GM23338 (cell line): ENCODE results near the gene LHX3. TPM values are rescaled to one million over a fixed set of nuclear protein-coding genes. Genes with fewer than 3 reads are reported as not detected.

Source experiments
- ATAC-seq: fragments of 200-7000 bp; cut with Tn5 transposase; 3 replicates; pipeline ENCODE4 v1.9.1; 2020
- DNase-seq: peaks from one replicate; pipeline ENCODE4 v3.0.0-alpha.2; 2015; ENCODE audit warnings: low spot score
- H2AFZ ChIP-seq: fragments of 200-600 bp; sonication (generic); 2 replicates; pipeline ENCODE4 v1.8.0; 2016; ENCODE audit warnings: antibody characterized with exemption, mild to moderate bottlenecking, moderate library complexity
- H3F3A ChIP-seq: fragments of 200-600 bp; sonication (generic); replicated peaks from 2 replicates; pipeline ENCODE4 v1.8.0; 2017; ENCODE audit warnings: antibody characterized with exemption, mixed run types, low read depth
- H3K27ac ChIP-seq: fragments of 200-600 bp; sonication (generic); 2 replicates; pipeline ENCODE4 v1.6.1; 2016; ENCODE audit warnings: low read depth
- H3K27me3 ChIP-seq: fragments of 200-600 bp; sonication (generic); 2 replicates; pipeline ENCODE4 v1.8.0; 2016; ENCODE audit warnings: mild to moderate bottlenecking, mixed run types, moderate library complexity; ENCODE audit not compliant: insufficient read depth
- H3K36me3 ChIP-seq: fragments of 200-600 bp; sonication (generic); 2 replicates; pipeline ENCODE4 v1.8.0; 2016; ENCODE audit warnings: mild to moderate bottlenecking; ENCODE audit not compliant: insufficient read depth
- H3K4me1 ChIP-seq: fragments of 200-600 bp; sonication (generic); 2 replicates; pipeline ENCODE4 v1.8.0; 2016; ENCODE audit warnings: mild to moderate bottlenecking, moderate library complexity; ENCODE audit not compliant: insufficient read depth
- H3K4me2 ChIP-seq: fragments of 200-600 bp; sonication (generic); 2 replicates; pipeline ENCODE4 v1.7.1; 2017; ENCODE audit warnings: mixed run types
- H3K4me3 ChIP-seq: fragments of 200-600 bp; sonication (generic); 2 replicates; pipeline ENCODE4 v1.6.1; 2016; ENCODE audit warnings: mixed run types
- H3K79me2 ChIP-seq: fragments of 200-600 bp; sonication (generic); replicated peaks from 2 replicates; pipeline ENCODE4 v1.8.0; 2017; ENCODE audit warnings: mild to moderate bottlenecking; ENCODE audit not compliant: insufficient read depth
- H3K9me2 ChIP-seq: fragments of 200-600 bp; sonication (generic); 2 replicates; pipeline ENCODE4 v1.8.0; 2017; ENCODE audit not compliant: insufficient read depth
- H4K20me1 ChIP-seq: fragments of 200-600 bp; sonication (generic); replicated peaks from 2 replicates; pipeline ENCODE4 v1.8.0; 2017; ENCODE audit warnings: mild to moderate bottlenecking; ENCODE audit not compliant: insufficient read depth
- H3K27ac Mint-ChIP-seq: 2 replicates; pipeline ENCODE4 v1.8.0; 2020; ENCODE audit warnings: inconsistent platforms, mild to moderate bottlenecking, moderate library complexity, mixed read lengths
- H3K27me3 Mint-ChIP-seq: 3 replicates; pipeline ENCODE4 v1.8.0; 2022; ENCODE audit warnings: low read depth, mild to moderate bottlenecking, moderate library complexity, mixed read lengths, inconsistent platforms; ENCODE audit not compliant: insufficient read depth, poor library complexity
- H3K36me3 Mint-ChIP-seq: 3 replicates; pipeline ENCODE4 v1.8.0; 2021; ENCODE audit warnings: low read depth, mild to moderate bottlenecking, inconsistent platforms, moderate library complexity, mixed read lengths
- H3K4me1 Mint-ChIP-seq: 3 replicates; pipeline ENCODE4 v1.8.0; 2020; ENCODE audit warnings: mild to moderate bottlenecking, inconsistent platforms, mixed read lengths
- H3K4me3 Mint-ChIP-seq: 3 replicates; pipeline ENCODE4 v1.8.0; 2021; ENCODE audit warnings: moderate library complexity, mild to moderate bottlenecking, inconsistent platforms, mixed read lengths
- H3K9me3 Mint-ChIP-seq: 3 replicates; pipeline ENCODE4 v1.8.0; 2020; ENCODE audit warnings: moderate library complexity, mild to moderate bottlenecking, inconsistent platforms, mixed read lengths
- CREB1 ChIP-seq: fragments of 250-450 bp; sonication (Bioruptor Pico); IDR thresholded peaks from 2 replicates; pipeline ENCODE4 v1.5.0; 2020; ENCODE audit warnings: low read depth, mild to moderate bottlenecking, moderate library complexity
- CTCF ChIP-seq, 2 experiments: fragments of 200-600 bp in 1 of 2; sonication (generic) in 1 of 2; conservative IDR thresholded peaks; 2 replicates each; pipeline versions ENCODE4 v1.5.1 to v1.6.1; 2016 to 2017; ENCODE audit warnings: antibody characterized with exemption in 2 of 2, low read depth in 2 of 2, mild to moderate bottlenecking in 2 of 2, moderate library complexity in 1 of 2
- ETS1 ChIP-seq: IDR thresholded peaks from 2 replicates; pipeline ENCODE4 v1.6.1; 2016; ENCODE audit warnings: antibody characterized with exemption
- EZH2 ChIP-seq: fragments of 200-600 bp; sonication (generic); IDR thresholded peaks from one replicate; pipeline ENCODE4 v1.8.0; 2017; ENCODE audit warnings: antibody characterized with exemption, mild to moderate bottlenecking, low read depth; ENCODE audit not compliant: unreplicated experiment
- JUNB ChIP-seq: IDR thresholded peaks from one replicate; pipeline ENCODE4 v1.6.1; 2016; ENCODE audit warnings: antibody characterized with exemption; ENCODE audit not compliant: unreplicated experiment
- NANOG ChIP-seq: IDR thresholded peaks from 2 replicates; pipeline ENCODE4 v1.6.1; 2016; ENCODE audit warnings: antibody characterized with exemption, borderline replicate concordance
- POLR2AphosphoS5 ChIP-seq: IDR thresholded peaks from 2 replicates; pipeline ENCODE4 v1.6.1; 2016; ENCODE audit warnings: antibody characterized with exemption, low read depth
- REST ChIP-seq: IDR thresholded peaks from one replicate; pipeline ENCODE4 v1.6.1; 2018; ENCODE audit warnings: antibody characterized with exemption; ENCODE audit not compliant: unreplicated experiment
- STAT1 ChIP-seq: IDR thresholded peaks from one replicate; pipeline ENCODE4 v1.6.1; 2016; ENCODE audit warnings: antibody characterized with exemption; ENCODE audit not compliant: unreplicated experiment
- ZNF114 ChIP-seq: fragments of 250-450 bp; sonication (Bioruptor Pico); IDR thresholded peaks from 2 replicates; pipeline ENCODE4 v1.5.0; 2020; ENCODE audit warnings: mild to moderate bottlenecking, moderate library complexity
- ZNF331 ChIP-seq: fragments of 250-450 bp; sonication (Bioruptor Pico); IDR thresholded peaks from 2 replicates; pipeline ENCODE4 v1.5.0; 2020; ENCODE audit warnings: low read depth, mild to moderate bottlenecking, moderate library complexity
- ZNF462 ChIP-seq: fragments of 250-450 bp; sonication (Bioruptor Pico); IDR thresholded peaks from 2 replicates; pipeline ENCODE4 v1.5.0; 2020; ENCODE audit warnings: mild to moderate bottlenecking, moderate library complexity
- polyA plus RNA-seq: library from polyadenylated mRNA; unstranded; fragments of >200 nt; fragmentation: Nextera tagmentation; extraction: Ambion mirVana; gene quantifications from 2 replicates; pipeline ENCODE4 v1.2.1, GENCODE V29; 2016
- total RNA-seq: library from RNA; depleted of rRNA; stranded (reverse); fragments of >200 nt; shearing (Covaris generic); gene quantifications from 2 replicates; pipeline ENCODE4 v1.2.3, GENCODE V29; 2014

Gene LHX3
- total and polyA plus RNA-seq, 2 experiments from 2014 or later, result 0.08 TPM; not detected in 1

GRCh38 chr9:136208675-136209074 lies 3.7 kb upstream of the LHX3 start:
- no peak overlapping the region for H3K4me3 ChIP-seq
- no peaks in the 10 kb centered on the region; the same call in 1 of the 2 replicates for H3K4me1 ChIP-seq
- H3K9me2 ChIP-seq, result no peaks in the 10 kb centered on the region
- no peak for ATAC-seq
- H2AFZ ChIP-seq, result no peak overlapping the region
- H3K27ac Mint-ChIP-seq, result no peak overlapping the region
- TF ChIP-seq ZNF114 (CRISPR knock-in tag) (no peak), ETS1 (no peak), REST (no peak), JUNB (no peak), ZNF462 (CRISPR knock-in tag) (no peak), EZH2 (no peak), NANOG (no peak), CTCF (conservative IDR thresholded peaks at IDR 0.05; ENCODE audit: low read depth in 2 of 2) (no peak), POLR2AphosphoS5 (no peak), STAT1 (no peak), ZNF331 (CRISPR knock-in tag) (no peak), CREB1 (no peak)
- H3K27me3 ChIP-seq, result peaks cover 27% of the 10 kb centered on the region
- H3K4me2 ChIP-seq, result no peak overlapping the region
- H3K4me3 Mint-ChIP-seq, result no peak overlapping the region
- no peak overlapping the region for H3K27ac ChIP-seq
- no peaks in the 10 kb centered on the region for H3K36me3 ChIP-seq
- peaks cover 27% of the 10 kb centered on the region for H3K27me3 Mint-ChIP-seq
- peaks cover 16% of the 10 kb centered on the region for H4K20me1 ChIP-seq
- H3F3A ChIP-seq, result 0 out of 2 replicates have a peak, but pooled peaks cover 2% of the 10 kb centered on the region
- H3K4me1 Mint-ChIP-seq, result peaks cover 7% of the 10 kb centered on the region; the same call in 2 of the 3 replicates
- H3K79me2 ChIP-seq, result no peaks in the 10 kb centered on the region
- H3K9me3 Mint-ChIP-seq, result no peaks in the 10 kb centered on the region
- peaks cover 26% of the 10 kb centered on the region for H3K36me3 Mint-ChIP-seq
- no peak for DNase-seq
